Thoracic aorta (tissue), 2 donors: ENCODE data around the gene C17orf50. TPM values are rescaled to one million over a fixed set of nuclear protein-coding genes. Genes with fewer than 3 reads are reported as not detected.

Source experiments
- ATAC-seq: fragments of 150-250 bp; one replicate; pipeline ENCODE4 v1.8.0; 2017; ENCODE audit warnings: low read depth; ENCODE audit not compliant: insufficient number of reproducible peaks, low FRiP score
- DNase-seq: peaks from one replicate; pipeline ENCODE4 v3.0.0-alpha.2; 2020; ENCODE audit warnings: low spot score
- H3K27ac ChIP-seq, 2 donors: fragments of 200-600 bp; sonication (generic); 1 replicate in 1 of 2; 2 replicates in 1 of 2; pipeline ENCODE4 v1.5.1; 2016; ENCODE audit warnings: mild to moderate bottlenecking in 2 of 2, moderate library complexity in 2 of 2
- H3K27me3 ChIP-seq: fragments of 200-600 bp; sonication (generic); replicated peaks from 2 replicates; pipeline ENCODE4 v1.6.0; 2016; ENCODE audit warnings: mild to moderate bottlenecking; ENCODE audit not compliant: insufficient read depth
- H3K36me3 ChIP-seq: fragments of 200-600 bp; sonication (generic); one replicate; pipeline ENCODE4 v1.5.1; 2016
- H3K4me1 ChIP-seq, 2 donors: fragments of 200-600 bp; sonication (generic); 1 replicate in 1 of 2; 2 replicates in 1 of 2; pipeline versions ENCODE4 v1.5.1 to v1.6.0; 2016; ENCODE audit warnings: low read depth in 2 of 2, mild to moderate bottlenecking in 1 of 2; ENCODE audit not compliant: control insufficient read depth in 1 of 2
- H3K4me3 ChIP-seq: fragments of 200-600 bp; sonication (generic); 2 replicates; pipeline ENCODE4 v1.5.1; 2016; ENCODE audit warnings: mild to moderate bottlenecking
- H3K9me3 ChIP-seq: fragments of 200-600 bp; sonication (generic); 2 replicates; pipeline ENCODE4 v1.5.1; 2016
- CTCF ChIP-seq: fragments of 200-600 bp; sonication (generic); IDR thresholded peaks from one replicate; pipeline ENCODE4 v1.5.1; 2019; ENCODE audit warnings: antibody characterized with exemption
- total RNA-seq, 2 donors: library from RNA; depleted of rRNA; stranded (reverse); fragments of >200 nt; gene quantifications; one replicate each; pipeline versions ENCODE4 v1.1.0 to v1.2.3, GENCODE V29; 2016

C17orf50 gene
- total RNA-seq, 2 donors from 2014 or later = not detected

GRCh38 chr17:35766903-35767510 is 6.3 kb downstream of the C17orf50 start:
- no peaks in the 10 kb centered on the region for H3K36me3 ChIP-seq
- peaks cover 6 to 7% of the 10 kb centered on the region in 2 donors for H3K4me1 ChIP-seq
- H3K27me3 ChIP-seq = no peaks in the 10 kb centered on the region
- peak; percentile 59 for TF ChIP-seq CTCF
- no peak for ATAC-seq
- no peak overlapping the region for H3K4me3 ChIP-seq
- no peak overlapping the region for H3K27ac ChIP-seq
- no peaks in the 10 kb centered on the region for H3K9me3 ChIP-seq
- no peak for DNase-seq

GRCh38 chr17:35768797-35769196 is 8.1 kb downstream of the C17orf50 start:
- Histone ChIP-seq H3K27me3 (no peaks in the 10 kb centered on the region), H3K4me1 (peaks cover 7 to 15% of the 10 kb centered on the region in 2 donors), H3K27ac (no peak overlapping the region), H3K36me3 (no peaks in the 10 kb centered on the region), H3K9me3 (no peaks in the 10 kb centered on the region), H3K4me3 (no peak overlapping the region)
- DNase-seq = no peak
- no peak for ATAC-seq
- no peak for TF ChIP-seq CTCF

GRCh38 chr17:35769895-35770486 is 9.3 kb downstream of the C17orf50 start:
- DNase-seq (no peak), ATAC-seq (no peak)
- Histone ChIP-seq H3K27me3 (no peaks in the 10 kb centered on the region), H3K9me3 (no peaks in the 10 kb centered on the region), H3K4me1 (peaks cover 10 to 20% of the 10 kb centered on the region in 2 donors), H3K36me3 (no peaks in the 10 kb centered on the region), H3K4me3 (no peak overlapping the region), H3K27ac (no peak overlapping the region)
- TF ChIP-seq CTCF = no peak

GRCh38 chr17:35773129-35773528 is 12.4 kb downstream of the C17orf50 start:
- no peak overlapping the region for H3K4me3 ChIP-seq
- peaks cover 12 to 32% of the 10 kb centered on the region in 2 donors for H3K4me1 ChIP-seq
- ATAC-seq = no peak
- no peaks in the 10 kb centered on the region for H3K9me3 ChIP-seq
- H3K27ac ChIP-seq = peak overlapping the region; percentile 87 to 94
- TF ChIP-seq CTCF = no peak
- no peak for DNase-seq
- no peaks in the 10 kb centered on the region for H3K36me3 ChIP-seq
- no peaks in the 10 kb centered on the region for H3K27me3 ChIP-seq

GRCh38 chr17:35773679-35774425 is 13.2 kb downstream of the C17orf50 start:
- Histone ChIP-seq H3K4me1 (peaks cover 12 to 32% of the 10 kb centered on the region in 2 donors), H3K4me3 (peak overlapping the region; percentile 58), H3K27ac (peak overlapping the region; percentile 87 to 94), H3K36me3 (no peaks in the 10 kb centered on the region), H3K9me3 (no peaks in the 10 kb centered on the region), H3K27me3 (no peaks in the 10 kb centered on the region)
- ATAC-seq = no peak
- no peak for DNase-seq
- TF ChIP-seq CTCF = no peak
